ENCODE data around the gene MAPKAPK5. TPM values are rescaled to one million over a fixed set of nuclear protein-coding genes. Genes with fewer than 3 reads are reported as not detected.

The MAPKAPK5 gene
- total and polyA plus RNA-seq, 10 of the 15 experiments (the other 5 are each of a cell fraction or from before 2014, with no cell fraction given), result 12.6 to 54.3 (median 41.5) TPM

- TF ChIP-seq EED (IDR thresholded peaks at IDR 0.05; ENCODE audit: low read depth) (no peak), CBX3 (IDR thresholded peaks at IDR 0.05; ENCODE audit: borderline replicate concordance, low read depth) (no peak), SKIL (IDR thresholded peaks at IDR 0.05; ENCODE audit: low read depth, poor library complexity, severe bottlenecking) (no peak), RB1 (IDR thresholded peaks at IDR 0.05; ENCODE audit: borderline replicate concordance) (no peak), CHD2 (IDR thresholded peaks at IDR 0.05; ENCODE audit: borderline replicate concordance, low read depth, low read length) (no peak), NFYA (IDR thresholded peaks at IDR 0.05; ENCODE audit: borderline replicate concordance, low read depth, low read length) (no peak), BCL11A (IDR thresholded peaks at IDR 0.05; ENCODE audit: low read depth, low read length) (no peak), IRF5 (IDR thresholded peaks at IDR 0.05; ENCODE audit: borderline replicate concordance) (no peak), POLR2A (IDR thresholded peaks at IDR 0.05; ENCODE audit: low read depth, low read length) (no peak), USF1 (IDR thresholded peaks at IDR 0.05; ENCODE audit: borderline replicate concordance, extremely low read length, insufficient read depth, low read depth, low read length) (no peak), TBL1XR1 (IDR thresholded peaks at IDR 0.05; ENCODE audit: low read depth, low read length) (no peak)
Observed at GRCh38 chr12:111792856-111793235, 49.2 kb upstream of the MAPKAPK5 start (continued).
